GM23248 (cell line): ENCODE measurements around the gene C20orf141. TPM values are rescaled to one million over a fixed set of nuclear protein-coding genes. Genes with fewer than 3 reads are reported as not detected.

Experiments used
- DNase-seq: peaks from one replicate; pipeline ENCODE4 v3.0.0-alpha.2; 2015
- H2AFZ ChIP-seq: fragments of 200-600 bp; sonication (generic); 2 replicates; pipeline ENCODE4 v1.6.1; 2016; ENCODE audit warnings: antibody characterized with exemption
- H3F3A ChIP-seq: fragments of 200-600 bp; sonication (generic); 2 replicates; pipeline ENCODE4 v1.6.1; 2016; ENCODE audit warnings: mild to moderate bottlenecking, antibody characterized with exemption, mixed run types; ENCODE audit not compliant: insufficient read depth
- H3K27ac ChIP-seq: fragments of 200-600 bp; sonication (generic); 2 replicates; pipeline ENCODE4 v1.5.1; 2016; ENCODE audit warnings: mild to moderate bottlenecking
- H3K27me3 ChIP-seq: fragments of 200-600 bp; sonication (generic); replicated peaks from 2 replicates; pipeline ENCODE4 v1.6.1; 2016; ENCODE audit warnings: mild to moderate bottlenecking; ENCODE audit not compliant: insufficient read depth
- H3K36me3 ChIP-seq: fragments of 200-600 bp; sonication (generic); 2 replicates; pipeline ENCODE4 v1.6.1; 2016; ENCODE audit warnings: low read depth, mild to moderate bottlenecking
- H3K4me1 ChIP-seq: fragments of 200-600 bp; sonication (generic); 2 replicates; pipeline ENCODE4 v1.6.1; 2016; ENCODE audit warnings: mild to moderate bottlenecking; ENCODE audit not compliant: insufficient read depth
- H3K4me2 ChIP-seq: fragments of 200-600 bp; sonication (generic); one replicate; pipeline ENCODE4 v1.6.1; 2016; ENCODE audit warnings: mild to moderate bottlenecking; ENCODE audit not compliant: unreplicated experiment
- H3K4me3 ChIP-seq: fragments of 200-600 bp; sonication (generic); 2 replicates; pipeline ENCODE4 v1.5.1; 2016; ENCODE audit warnings: mild to moderate bottlenecking
- H3K79me2 ChIP-seq: fragments of 200-600 bp; sonication (generic); 2 replicates; pipeline ENCODE4 v1.6.1; 2016; ENCODE audit warnings: mild to moderate bottlenecking; ENCODE audit not compliant: insufficient read depth
- H3K9ac ChIP-seq: fragments of 200-600 bp; sonication (generic); 2 replicates; pipeline ENCODE4 v1.6.1; 2016; ENCODE audit warnings: mild to moderate bottlenecking
- H3K9me2 ChIP-seq: fragments of 200-600 bp; sonication (generic); 2 replicates; pipeline ENCODE4 v1.6.1; 2016; ENCODE audit warnings: mixed run types, mild to moderate bottlenecking, moderate library complexity; ENCODE audit not compliant: insufficient read depth
- H3K9me3 ChIP-seq: fragments of 200-600 bp; sonication (generic); one replicate; pipeline ENCODE4 v1.6.1; 2017; ENCODE audit warnings: low read depth
- H4K20me1 ChIP-seq: fragments of 200-600 bp; sonication (generic); 2 replicates; pipeline ENCODE4 v1.6.0; 2016; ENCODE audit not compliant: insufficient read depth
- EZH2 ChIP-seq: fragments of 200-600 bp; sonication (generic); IDR thresholded peaks from 2 replicates; pipeline ENCODE4 v1.6.1; 2018; ENCODE audit warnings: antibody characterized with exemption, mild to moderate bottlenecking; ENCODE audit not compliant: insufficient read depth, poor library complexity, severe bottlenecking
- EZH2phosphoT487 ChIP-seq: fragments of 200-600 bp; sonication (generic); IDR thresholded peaks from 2 replicates; pipeline ENCODE4 v1.6.1; 2018; ENCODE audit warnings: antibody characterized with exemption, moderate library complexity, mild to moderate bottlenecking, low read depth; ENCODE audit not compliant: insufficient read depth
- WGBS, 2 experiments: methylation state at CpG; one replicate each; pipeline ENCODE4 v1.1.6; 2015 to 2017; ENCODE audit warnings: low lambda C conversion rate in 2 of 2, low coverage in 1 of 2; ENCODE audit errors: missing lambda C conversion rate in 2 of 2; 5-methylcytosine and 5-hydroxymethylcytosine counted together
- in situ Hi-C: fragments of 300-500 bp; cut with MboI; formaldehyde crosslinking; loops from 2 replicates; pipeline ENCODE4 v1.15.0; 2020
- polyA plus RNA-seq: library from polyadenylated mRNA; unstranded; fragments of >200 nt; fragmentation: Nextera tagmentation; extraction: Ambion mirVana; gene quantifications from 2 replicates; pipeline ENCODE4 v1.2.1, GENCODE V29; 2016
- total RNA-seq: library from RNA; depleted of rRNA; stranded (reverse); fragments of >200 nt; shearing (Covaris generic); gene quantifications from 2 replicates; pipeline ENCODE4 v1.2.3, GENCODE V29; 2014; rRNA removed

C20orf141 gene
- total and polyA plus RNA-seq, 2 experiments from 2014 or later: not detected

DNA sequence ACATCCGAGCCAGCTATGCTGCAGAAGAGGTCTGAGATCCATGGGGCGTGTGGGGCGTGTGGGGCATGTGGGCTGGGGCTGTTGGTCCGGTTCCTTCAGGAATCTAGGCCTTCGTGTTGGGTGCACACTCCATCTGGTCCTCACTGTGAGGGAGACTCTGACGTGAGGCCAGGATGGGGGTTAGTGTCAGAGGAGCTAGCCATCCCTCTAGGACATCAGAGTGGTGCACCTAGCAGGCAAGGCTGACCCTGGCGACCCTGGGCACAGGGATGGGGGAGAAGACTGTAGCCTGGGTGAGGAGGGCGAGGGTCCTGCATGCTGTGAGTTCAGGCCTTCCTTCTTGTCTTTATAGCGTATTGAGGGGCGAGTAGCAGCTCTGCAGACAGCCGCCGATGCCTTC, 49.8 kb downstream of the C20orf141 start:
- H3F3A ChIP-seq: peaks cover 10% of the 10 kb centered on the region
- no peak for DNase-seq
- H3K9me2 ChIP-seq: no peaks in the 10 kb centered on the region
- no peak overlapping the region for H3K9ac ChIP-seq
- no peaks in the 10 kb centered on the region for H4K20me1 ChIP-seq
- TF ChIP-seq EZH2 (no peak), EZH2phosphoT487 (no peak)
- no peak overlapping the region for H2AFZ ChIP-seq
- H3K79me2 ChIP-seq: no peaks in the 10 kb centered on the region
- no peak overlapping the region for H3K4me3 ChIP-seq
- 93 to 97% methylated on average over 12 of the region's 12 CpGs for WGBS, 2 experiments
- H3K4me1 ChIP-seq: peaks cover 4% of the 10 kb centered on the region
- in situ Hi-C loops: no loop called here
- H3K27ac ChIP-seq: no peak overlapping the region
- no peaks in the 10 kb centered on the region for H3K36me3 ChIP-seq
- no peaks in the 10 kb centered on the region for H3K27me3 ChIP-seq
- H3K9me3 ChIP-seq: no peaks in the 10 kb centered on the region
- no peak overlapping the region for H3K4me2 ChIP-seq

DNA sequence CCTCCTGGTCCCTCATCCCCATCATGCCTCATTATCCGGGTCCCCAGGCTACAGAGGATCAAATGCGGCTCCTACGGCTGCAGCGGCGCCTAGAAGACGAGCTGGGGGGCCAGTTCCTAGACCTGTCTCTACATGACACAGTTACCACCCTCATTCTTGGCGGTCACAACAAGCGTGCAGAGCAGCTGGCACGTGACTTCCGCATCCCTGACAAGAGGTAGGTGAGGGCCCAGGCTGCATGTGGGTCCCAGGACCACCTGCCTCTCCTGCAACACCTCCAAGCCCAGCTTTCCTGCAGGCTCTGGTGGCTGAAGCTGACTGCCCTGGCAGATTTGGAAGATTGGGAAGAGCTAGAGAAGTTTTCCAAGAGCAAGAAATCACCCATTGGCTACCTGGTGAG, 50.3 kb downstream of the C20orf141 start:
- H4K20me1 ChIP-seq: no peaks in the 10 kb centered on the region
- peaks cover under 1% of the 10 kb centered on the region for H3K4me1 ChIP-seq
- no peaks in the 10 kb centered on the region for H3K79me2 ChIP-seq
- H3F3A ChIP-seq: peaks cover 10% of the 10 kb centered on the region
- TF ChIP-seq EZH2phosphoT487 (no peak), EZH2 (no peak)
- no peak overlapping the region for H3K4me2 ChIP-seq
- H3K9me3 ChIP-seq: no peaks in the 10 kb centered on the region
- in situ Hi-C loops: no loop called here
- no peak for DNase-seq
- 97 to 99% methylated on average over 10 of the region's 10 CpGs for WGBS, 2 experiments
- H2AFZ ChIP-seq: no peak overlapping the region
- no peak overlapping the region for H3K9ac ChIP-seq
- no peaks in the 10 kb centered on the region for H3K27me3 ChIP-seq
- H3K27ac ChIP-seq: no peak overlapping the region
- no peak overlapping the region for H3K4me3 ChIP-seq
- H3K36me3 ChIP-seq: no peaks in the 10 kb centered on the region
- H3K9me2 ChIP-seq: no peaks in the 10 kb centered on the region

Other genes with a start within 250 kb of the C20orf141 start
- 123 and 130 TPM in 2 replicates for gene NOP56, start 162.4 kb upstream of the C20orf141 start, total RNA-seq
- gene NOP56, start 162.4 kb upstream of the C20orf141 start, polyA plus RNA-seq: 139 and 149 TPM in 2 replicates
- gene IDH3B, start 150.8 kb upstream of the C20orf141 start, total RNA-seq: 76.3 and 91.1 TPM in 2 replicates
- 75.6 and 79.5 TPM in 2 replicates for gene IDH3B, start 150.8 kb upstream of the C20orf141 start, polyA plus RNA-seq
- gene EBF4, start 122.2 kb upstream of the C20orf141 start, total RNA-seq: 0.76 TPM in 1 of 2 replicates, not detected in the other
- gene EBF4, start 122.2 kb upstream of the C20orf141 start, polyA plus RNA-seq: 0.36 TPM in 1 of 2 replicates, not detected in the other
- not detected in 2 replicates for gene CPXM1, start 14.4 kb upstream of the C20orf141 start, total RNA-seq
- gene CPXM1, start 14.4 kb upstream of the C20orf141 start, polyA plus RNA-seq: 0.08 TPM in 1 of 2 replicates, not detected in the other
- not detected in 2 replicates for gene TMEM239, start 1.4 kb downstream of the C20orf141 start, total RNA-seq
- not detected in 2 replicates for gene TMEM239, start 1.4 kb downstream of the C20orf141 start, polyA plus RNA-seq
- 36.8 and 39.2 TPM in 2 replicates for gene PCED1A, start 25.7 kb downstream of the C20orf141 start, total RNA-seq
- 17.3 and 20.7 TPM in 2 replicates for gene PCED1A, start 25.7 kb downstream of the C20orf141 start, polyA plus RNA-seq
- gene VPS16, start 25.8 kb downstream of the C20orf141 start, total RNA-seq: 35.2 and 36.2 TPM in 2 replicates
- gene VPS16, start 25.8 kb downstream of the C20orf141 start, polyA plus RNA-seq: 23.0 and 24.2 TPM in 2 replicates
- gene PTPRA, start 58.5 kb downstream of the C20orf141 start, total RNA-seq: 27.4 and 50.8 TPM in 2 replicates
- gene PTPRA, start 58.5 kb downstream of the C20orf141 start, polyA plus RNA-seq: 37.4 and 37.9 TPM in 2 replicates
- not detected in 2 replicates for gene GNRH2, start 228.6 kb downstream of the C20orf141 start, total RNA-seq
- gene GNRH2, start 228.6 kb downstream of the C20orf141 start, polyA plus RNA-seq: not detected in 2 replicates
- 24.2 and 48.2 TPM in 2 replicates for gene MRPS26, start 231.1 kb downstream of the C20orf141 start, total RNA-seq
- 44.5 and 48.2 TPM in 2 replicates for gene MRPS26, start 231.1 kb downstream of the C20orf141 start, polyA plus RNA-seq